Gastrocnemius medialis (tissue), 4 donors: ENCODE data around the gene MDM2. TPM values are rescaled to one million over a fixed set of nuclear protein-coding genes. Genes with fewer than 3 reads are reported as not detected.

Source experiments
- ATAC-seq, 2 donors: fragments of 150-250 bp; one replicate each; pipeline ENCODE4 v1.9.1; 2016
- DNase-seq, 2 donors: peaks; one replicate each; pipeline ENCODE4 v3.0.0-alpha.2; 2019
- H3K27ac ChIP-seq, 4 donors: fragments of 200-600 bp; sonication (generic); 1 replicate in 1 of 4; 2 replicates in 3 of 4; pipeline ENCODE4 v1.5.1; 2016 to 2018; ENCODE audit warnings: mild to moderate bottlenecking in 2 of 4, moderate library complexity in 1 of 4
- H3K27me3 ChIP-seq, 3 donors: fragments of 200-600 bp; sonication (generic) in 2 of 3; 1 replicate in 1 of 3; 2 replicates in 2 of 3; pipeline versions ENCODE4 v1.5.1 to v1.6.0; 2016 to 2019; ENCODE audit warnings: mild to moderate bottlenecking in 1 of 3, moderate library complexity in 1 of 3
- H3K36me3 ChIP-seq, 2 donors: fragments of 200-600 bp; sonication (generic) in 1 of 2; one replicate each; pipeline ENCODE4 v1.5.1; 2017 to 2018
- H3K4me1 ChIP-seq, 2 donors: fragments of 200-600 bp; sonication (generic) in 1 of 2; one replicate each; pipeline ENCODE4 v1.5.1; 2016 to 2017; ENCODE audit warnings: mild to moderate bottlenecking in 2 of 2
- H3K4me3 ChIP-seq, 4 donors: fragments of 200-600 bp; sonication (generic) in 3 of 4; 1 replicate in 1 of 4; 2 replicates in 3 of 4; pipeline ENCODE4 v1.5.1; 2016 to 2019; ENCODE audit warnings: mild to moderate bottlenecking in 2 of 4
- H3K9me3 ChIP-seq, 3 donors: fragments of 200-600 bp; sonication (generic) in 2 of 3; 1 replicate in 1 of 3; 2 replicates in 2 of 3; pipeline ENCODE4 v1.5.1; 2016 to 2019
- CTCF ChIP-seq, 5 experiments: fragments of 450-650 bp in 3 of 5; fragments of 200-600 bp in 2 of 5; sonication (generic) in 2 of 5; IDR thresholded peaks in 4 of 5; conservative IDR thresholded peaks in 1 of 5; 1 replicate in 4 of 5; 2 replicates in 1 of 5; pipeline ENCODE4 v1.5.1; 2016 to 2019; ENCODE audit warnings: antibody characterized with exemption in 5 of 5, mild to moderate bottlenecking in 3 of 5, moderate library complexity in 3 of 5
- POLR2A ChIP-seq, 2 donors: fragments of 450-650 bp; IDR thresholded peaks; one replicate each; pipeline ENCODE4 v1.6.1; 2017; ENCODE audit warnings: antibody characterized with exemption in 2 of 2, mild to moderate bottlenecking in 2 of 2, moderate library complexity in 2 of 2
- in situ Hi-C, 4 donors: fragments of 200-750 bp; cut with MboI; loops; one replicate each; pipeline versions ENCODE4 v1.15.0 to v1.8.0; 2017; ENCODE audit warnings: low sequenced_read_pairs in 4 of 4
- intact Hi-C: fragments of 100-400 bp; cut with DNase I; formaldehyde crosslinking; loops from one replicate; pipeline ENCODE4 v1.15.1; 2023; ENCODE audit warnings: low total_unique reads
- total RNA-seq, 4 donors: library from RNA; depleted of rRNA; stranded (reverse); fragments of >200 nt; gene quantifications; one replicate each; pipeline versions ENCODE4 v1.1.0 to v1.2.3, GENCODE V29; 2016

The MDM2 gene
- total RNA-seq, 4 donors from 2014 or later: 61.6 to 92.2 (median 70.0) TPM

- Histone ChIP-seq H3K27me3 (no peaks in the 10 kb centered on the region), H3K36me3 (no peaks in the 10 kb centered on the region), H3K9me3 (no peaks in the 10 kb centered on the region), H3K4me3 (no peak overlapping the region), H3K27ac (no peak overlapping the region), H3K4me1 (no peaks in the 10 kb centered on the region)
- no peak for TF ChIP-seq POLR2A (IDR thresholded peaks at IDR 0.05)
- no peak for TF ChIP-seq CTCF (IDR thresholded peaks at IDR 0.05 in 4 of 5, conservative IDR thresholded peaks at IDR 0.05 in 1 of 5)
- DNase-seq (no peak), ATAC-seq (no peak)
- in situ Hi-C loops (loop anchor here in 1 of 4 donors (25.0 kb wide), 1 partner anchor 207 kb away; no protein-coding TSS in a partner anchor), intact Hi-C loops (no loop called here)
These were observed 47.8 kb downstream of the MDM2 start for GRCh38 chr12:68855771-68856170.

- in situ Hi-C loops: loop anchor here in 1 of 4 donors (25.0 kb wide), 1 partner anchor 206 kb away; no protein-coding TSS in a partner anchor
- TF ChIP-seq POLR2A (IDR thresholded peaks at IDR 0.05): no peak
- no peak for TF ChIP-seq CTCF (IDR thresholded peaks at IDR 0.05 in 4 of 5, conservative IDR thresholded peaks at IDR 0.05 in 1 of 5)
- Histone ChIP-seq H3K27me3 (no peaks in the 10 kb centered on the region), H3K9me3 (no peaks in the 10 kb centered on the region), H3K27ac (no peak overlapping the region), H3K4me1 (no peaks in the 10 kb centered on the region), H3K36me3 (no peaks in the 10 kb centered on the region), H3K4me3 (no peak overlapping the region)
- no peak for DNase-seq
- ATAC-seq: no peak
- intact Hi-C loops: no loop called here
These were observed 48.5 kb downstream of the MDM2 start for GRCh38 chr12:68856510-68856909.

- in situ Hi-C loops: loop anchor here in 2 of 4 donors (10.0 to 25.0 kb wide), 2 partner anchors 200 to 213 kb away; no protein-coding TSS in a partner anchor
- no peak for DNase-seq
- no peaks in the 10 kb centered on the region for H3K9me3 ChIP-seq
- intact Hi-C loops: no loop called here
- ATAC-seq: no peak
- no peaks in the 10 kb centered on the region for H3K4me1 ChIP-seq
- H3K27me3 ChIP-seq: no peaks in the 10 kb centered on the region
- TF ChIP-seq CTCF (IDR thresholded peaks at IDR 0.05 in 4 of 5, conservative IDR thresholded peaks at IDR 0.05 in 1 of 5) (no peak), POLR2A (IDR thresholded peaks at IDR 0.05) (no peak)
- no peaks in the 10 kb centered on the region for H3K36me3 ChIP-seq
- H3K27ac ChIP-seq: no peak overlapping the region
- H3K4me3 ChIP-seq: no peak overlapping the region
These were observed 53.9 kb downstream of the MDM2 start for GRCh38 chr12:68861890-68862289.

- no peak for ATAC-seq
- in situ Hi-C loops: loop anchor here in 2 of 4 donors (10.0 to 25.0 kb wide), 2 partner anchors 199 to 212 kb away; no protein-coding TSS in a partner anchor
- no peak overlapping the region for H3K27ac ChIP-seq
- H3K36me3 ChIP-seq: no peaks in the 10 kb centered on the region
- no peak overlapping the region for H3K4me3 ChIP-seq
- TF ChIP-seq CTCF (IDR thresholded peaks at IDR 0.05 in 4 of 5, conservative IDR thresholded peaks at IDR 0.05 in 1 of 5): no peak
- no peak for TF ChIP-seq POLR2A (IDR thresholded peaks at IDR 0.05)
- no peaks in the 10 kb centered on the region for H3K4me1 ChIP-seq
- no peaks in the 10 kb centered on the region for H3K9me3 ChIP-seq
- intact Hi-C loops: no loop called here
- no peak for DNase-seq
- no peaks in the 10 kb centered on the region for H3K27me3 ChIP-seq
These were observed 55.3 kb downstream of the MDM2 start for GRCh38 chr12:68863109-68863770.
